IgD-negative memory B cell (primary cell): Measurements from ENCODE around the gene KAT7. TPM values are rescaled to one million over a fixed set of nuclear protein-coding genes. Genes with fewer than 3 reads are reported as not detected.
"Not testable (repeated sequence)": the region's sequence is repeated elsewhere in the genome, so short reads cannot be mapped to it uniquely, and the experiment has no call there.

Source experiments
- H3K27ac Mint-ChIP-seq, 3 donors: one replicate each; pipeline ENCODE4 v1.8.0; 2020 to 2022; ENCODE audit warnings: mild to moderate bottlenecking in 3 of 3, mixed read lengths in 3 of 3, moderate library complexity in 1 of 3
- H3K27me3 Mint-ChIP-seq: one replicate; pipeline ENCODE4 v1.8.0; 2021; ENCODE audit warnings: mixed read lengths
- H3K36me3 Mint-ChIP-seq: one replicate; pipeline ENCODE4 v1.8.0; 2020; ENCODE audit warnings: mild to moderate bottlenecking, mixed read lengths
- H3K4me1 Mint-ChIP-seq, 3 donors: one replicate each; pipeline ENCODE4 v1.8.0; 2020 to 2022; ENCODE audit warnings: mixed read lengths in 3 of 3, mild to moderate bottlenecking in 1 of 3
- H3K4me3 Mint-ChIP-seq, 4 donors: one replicate each; pipeline ENCODE4 v1.8.0; 2020 to 2022; ENCODE audit warnings: mild to moderate bottlenecking in 4 of 4, mixed read lengths in 4 of 4, moderate library complexity in 3 of 4
- H3K9me3 Mint-ChIP-seq, 3 donors: one replicate each; pipeline ENCODE4 v1.8.0; 2020 to 2021; ENCODE audit warnings: mixed read lengths in 3 of 3, mild to moderate bottlenecking in 1 of 3
- polyA plus RNA-seq: library from polyadenylated mRNA; unstranded; fragments of 300-500 nt; fragmentation: Illumina TruSeq; gene quantifications from one replicate; pipeline ENCODE4 v1.2.3, GENCODE V29; 2021

The KAT7 gene
- polyA plus RNA-seq, 1 donor from 2014 or later = 48.6 TPM

- Mint-ChIP-seq H3K4me3 (no peak overlapping the region), H3K9me3 (no peaks in the 10 kb centered on the region), H3K4me1 (peaks cover 0 to 2% (median 0%) of the 10 kb centered on the region in 3 donors), H3K27ac (no peak overlapping the region), H3K27me3 (no peaks in the 10 kb centered on the region), H3K36me3 (no peaks in the 10 kb centered on the region)
Measured at GRCh38 chr17:49814781-49815529, 26.5 kb downstream of the KAT7 start.

GRCh38 chr17:49815761-49816281 lies 27.3 kb downstream of the KAT7 start:
- no peaks in the 10 kb centered on the region for H3K27me3 Mint-ChIP-seq
- H3K4me1 Mint-ChIP-seq = peaks cover 0 to 2% (median 0%) of the 10 kb centered on the region in 3 donors
- H3K9me3 Mint-ChIP-seq = no peaks in the 10 kb centered on the region
- no peak overlapping the region for H3K4me3 Mint-ChIP-seq
- no peaks in the 10 kb centered on the region for H3K36me3 Mint-ChIP-seq
- peak overlapping the region in 1 of 3 donors; percentile 28 for H3K27ac Mint-ChIP-seq

- Mint-ChIP-seq H3K27me3 (no peaks in the 10 kb centered on the region), H3K9me3 (no peaks in the 10 kb centered on the region), H3K4me1 (peaks cover 0 to 4% (median 0%) of the 10 kb centered on the region in 3 donors), H3K4me3 (no peak overlapping the region), H3K36me3 (no peaks in the 10 kb centered on the region), H3K27ac (peak overlapping the region; percentile 47 to 95 (median 63))
Measured at GRCh38 chr17:49817993-49818392, 29.5 kb downstream of the KAT7 start.

DNA sequence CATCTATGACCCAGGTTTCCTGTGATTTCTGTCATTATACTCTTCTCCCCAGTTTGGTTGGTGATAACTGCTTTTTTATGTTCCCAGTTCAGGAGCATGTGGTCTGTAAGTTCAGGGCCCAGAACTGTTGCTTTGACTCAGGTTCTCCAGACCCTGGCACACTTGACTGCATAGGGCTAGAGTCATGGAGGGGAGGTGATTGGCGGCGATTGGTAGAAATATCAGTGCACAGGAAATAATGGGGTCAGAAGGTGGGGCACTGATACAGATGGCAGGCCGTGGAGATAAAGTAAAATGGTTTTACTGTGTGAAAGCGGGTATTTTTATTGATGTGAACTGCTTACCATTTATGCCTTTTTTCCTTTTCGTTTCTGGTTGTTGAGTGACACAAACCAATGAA lies 30.7 kb downstream of the KAT7 start:
- Mint-ChIP-seq H3K27me3 (no peaks in the 10 kb centered on the region), H3K4me3 (no peak overlapping the region), H3K9me3 (no peaks in the 10 kb centered on the region), H3K4me1 (peaks cover 0 to 4% (median 0%) of the 10 kb centered on the region in 3 donors), H3K36me3 (peaks cover 2% of the 10 kb centered on the region), H3K27ac (peak overlapping the region in 1 of 3 donors; percentile 45)

- peak overlapping the region in 1 of 3 donors; percentile 45 for H3K27ac Mint-ChIP-seq
- peaks cover 2% of the 10 kb centered on the region for H3K36me3 Mint-ChIP-seq
- no peaks in the 10 kb centered on the region for H3K27me3 Mint-ChIP-seq
- peaks cover 0 to 4% (median 0%) of the 10 kb centered on the region in 3 donors for H3K4me1 Mint-ChIP-seq
- H3K4me3 Mint-ChIP-seq = no peak overlapping the region
- H3K9me3 Mint-ChIP-seq = no peaks in the 10 kb centered on the region
Measured at GRCh38 chr17:49819651-49820050, 31.2 kb downstream of the KAT7 start.

DNA sequence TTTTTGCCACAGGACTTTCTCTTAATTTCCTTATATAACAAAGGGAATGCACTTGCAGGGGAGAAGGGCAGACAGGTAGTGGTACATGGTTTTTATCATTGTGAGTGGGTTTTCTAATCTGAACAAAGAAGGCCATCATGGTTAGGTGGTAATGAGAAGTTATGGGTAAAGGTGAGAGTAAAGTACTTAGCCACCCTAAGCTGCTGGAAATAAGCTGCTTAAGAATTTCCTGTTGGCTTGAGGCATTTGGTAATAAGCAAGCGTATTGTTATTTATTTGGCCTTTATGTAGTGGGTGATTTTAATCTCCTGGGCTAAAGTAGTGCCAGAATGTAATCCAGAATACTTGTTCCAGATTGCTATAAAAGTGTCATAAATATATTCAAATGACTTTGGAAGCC lies 32.3 kb downstream of the KAT7 start:
- Mint-ChIP-seq H3K36me3 (peaks cover 2% of the 10 kb centered on the region), H3K27ac (no peak overlapping the region), H3K27me3 (no peaks in the 10 kb centered on the region), H3K9me3 (no peaks in the 10 kb centered on the region), H3K4me3 (no peak overlapping the region), H3K4me1 (peaks cover 0 to 4% (median 0%) of the 10 kb centered on the region in 3 donors)

DNA sequence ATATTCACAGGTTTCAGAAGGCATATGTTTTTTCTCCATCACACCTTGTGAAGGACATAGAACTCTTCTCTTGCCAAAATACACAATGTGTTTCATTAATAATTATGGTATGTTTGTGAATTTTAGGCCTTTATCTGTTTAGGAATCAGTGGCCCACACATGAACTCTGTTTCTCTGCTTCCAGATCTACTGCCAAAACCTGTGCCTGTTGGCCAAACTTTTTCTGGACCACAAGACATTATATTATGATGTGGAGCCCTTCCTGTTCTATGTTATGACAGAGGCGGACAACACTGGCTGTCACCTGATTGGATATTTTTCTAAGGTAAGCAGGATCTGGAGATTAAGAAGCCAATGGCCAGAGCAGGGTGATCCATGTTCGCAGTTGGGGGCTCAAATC lies 33.0 kb downstream of the KAT7 start:
- no peaks in the 10 kb centered on the region for H3K27me3 Mint-ChIP-seq
- peaks cover 5% of the 10 kb centered on the region for H3K36me3 Mint-ChIP-seq
- H3K9me3 Mint-ChIP-seq = no peaks in the 10 kb centered on the region
- H3K4me1 Mint-ChIP-seq = peaks cover 0 to 4% (median 0%) of the 10 kb centered on the region in 3 donors
- no peak overlapping the region for H3K4me3 Mint-ChIP-seq
- H3K27ac Mint-ChIP-seq = no peak overlapping the region

DNA sequence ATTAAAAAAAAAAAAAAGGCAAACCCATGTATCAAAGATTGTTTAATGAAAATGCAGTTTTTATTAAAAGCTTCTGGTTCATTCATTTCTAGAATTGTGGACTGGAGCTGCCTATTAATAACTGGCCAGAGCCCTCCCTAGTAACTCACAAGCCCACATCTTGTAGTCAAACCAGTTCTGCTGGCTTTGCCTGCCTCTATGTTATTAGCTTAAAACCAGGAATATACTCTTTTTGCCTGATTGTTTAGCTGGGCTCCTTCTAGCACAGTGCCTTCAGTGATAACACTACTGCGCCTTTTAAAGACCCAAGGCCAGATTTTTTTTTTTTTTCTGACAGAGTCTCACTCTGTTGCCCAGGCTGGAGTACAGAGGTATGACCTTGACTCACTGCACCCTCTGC lies 33.4 kb downstream of the KAT7 start:
- H3K27me3 Mint-ChIP-seq = no peaks in the 10 kb centered on the region
- H3K4me1 Mint-ChIP-seq = peaks cover 0 to 4% (median 0%) of the 10 kb centered on the region in 3 donors
- no peaks in the 10 kb centered on the region for H3K9me3 Mint-ChIP-seq
- H3K36me3 Mint-ChIP-seq = peaks cover 5% of the 10 kb centered on the region
- H3K27ac Mint-ChIP-seq = no peak overlapping the region
- no peak overlapping the region for H3K4me3 Mint-ChIP-seq

DNA sequence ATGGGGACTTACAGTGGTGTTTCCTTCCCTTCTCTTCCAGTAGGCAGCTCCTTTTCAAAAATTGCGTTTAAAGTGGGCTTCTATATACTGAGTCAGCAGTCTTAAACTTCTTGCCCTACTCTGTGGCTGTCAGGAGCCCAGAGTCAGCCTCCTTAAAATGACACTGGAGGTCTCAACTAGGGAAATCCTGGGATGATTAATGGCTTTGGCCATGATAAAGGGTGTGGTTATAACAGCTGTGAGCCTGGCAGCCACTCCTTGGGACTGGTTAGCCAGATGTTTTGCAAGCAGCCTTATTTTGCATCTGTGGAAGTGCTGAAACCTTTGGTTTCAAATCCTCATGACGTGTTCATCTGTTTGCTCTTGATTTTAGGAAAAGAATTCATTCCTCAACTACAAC lies 34.3 kb downstream of the KAT7 start:
- Mint-ChIP-seq H3K9me3 (no peaks in the 10 kb centered on the region), H3K4me3 (no peak overlapping the region), H3K27ac (no peak overlapping the region)

DNA sequence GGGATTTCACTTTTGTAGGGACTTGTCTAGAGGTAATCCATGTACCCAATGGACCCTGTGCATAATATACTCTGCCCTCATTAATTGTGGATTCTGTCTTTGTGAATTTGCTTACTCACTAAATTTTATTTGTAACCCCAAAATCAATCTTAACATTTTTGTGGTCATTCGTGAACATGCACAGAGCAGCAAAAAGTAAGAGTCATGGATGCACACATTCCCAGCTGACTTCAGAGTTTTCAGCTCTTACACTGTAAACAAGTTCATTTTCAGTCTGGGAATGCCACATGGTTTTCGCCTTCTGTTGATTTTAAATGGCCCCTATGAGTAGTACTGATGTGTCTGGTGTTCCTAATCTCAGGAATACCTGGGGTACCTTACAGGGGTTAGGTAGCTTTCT lies 35.1 kb downstream of the KAT7 start:
- peaks cover 5% of the 10 kb centered on the region for H3K36me3 Mint-ChIP-seq
- no peak overlapping the region for H3K27ac Mint-ChIP-seq

More for the DNA sequence above, 34.3 kb downstream of the KAT7 start:
- Mint-ChIP-seq H3K27me3 (no peaks in the 10 kb centered on the region), H3K4me1 (peaks cover 0 to 4% (median 0%) of the 10 kb centered on the region in 3 donors), H3K36me3 (peaks cover 5% of the 10 kb centered on the region)

GRCh38 chr17:49825645-49826044 lies 37.2 kb downstream of the KAT7 start:
- H3K27ac Mint-ChIP-seq = no peak overlapping the region
- H3K9me3 Mint-ChIP-seq = no peaks in the 10 kb centered on the region
- H3K4me3 Mint-ChIP-seq = no peak overlapping the region
- H3K4me1 Mint-ChIP-seq = peaks cover 0 to 2% (median 0%) of the 10 kb centered on the region in 3 donors
- H3K27me3 Mint-ChIP-seq = no peaks in the 10 kb centered on the region
- peaks cover 5% of the 10 kb centered on the region for H3K36me3 Mint-ChIP-seq

More for the DNA sequence above, 35.1 kb downstream of the KAT7 start:
- Mint-ChIP-seq H3K27me3 (no peaks in the 10 kb centered on the region), H3K4me3 (no peak overlapping the region), H3K4me1 (peaks cover 0 to 2% (median 0%) of the 10 kb centered on the region in 3 donors), H3K9me3 (no peaks in the 10 kb centered on the region)

GRCh38 chr17:49828325-49828724 lies 39.8 kb downstream of the KAT7 start:
- H3K4me3 Mint-ChIP-seq, H3K36me3 Mint-ChIP-seq, H3K4me1 Mint-ChIP-seq, H3K27me3 Mint-ChIP-seq, H3K9me3 Mint-ChIP-seq: not testable (repeated sequence)
- H3K27ac Mint-ChIP-seq = peak overlapping the region in 1 of 3 donors; percentile 26

DNA sequence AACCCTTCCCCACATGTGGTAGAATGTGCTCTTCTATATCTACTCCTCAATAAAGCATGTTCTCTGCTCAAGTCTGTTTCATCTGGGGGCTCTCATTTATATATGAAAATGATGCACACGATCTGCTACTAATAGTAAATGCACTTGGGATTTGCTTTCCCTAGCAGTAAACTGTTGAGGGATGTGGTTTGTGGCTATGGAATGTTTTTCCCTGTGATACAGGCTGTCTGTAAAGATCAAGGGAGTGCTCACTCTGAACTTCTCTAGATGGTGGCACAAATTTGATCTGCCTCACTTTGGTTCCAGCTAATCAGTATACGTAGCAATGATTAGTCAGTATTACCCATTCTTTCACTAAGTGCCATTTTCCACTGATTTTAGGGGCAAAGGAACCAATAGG lies 40.5 kb downstream of the KAT7 start:
- no peaks in the 10 kb centered on the region for H3K27me3 Mint-ChIP-seq
- H3K4me1 Mint-ChIP-seq = peaks cover 0 to 4% (median 0%) of the 10 kb centered on the region in 3 donors
- no peak overlapping the region for H3K27ac Mint-ChIP-seq
- no peak overlapping the region for H3K4me3 Mint-ChIP-seq
- H3K36me3 Mint-ChIP-seq = peaks cover 6% of the 10 kb centered on the region
- no peaks in the 10 kb centered on the region for H3K9me3 Mint-ChIP-seq

DNA sequence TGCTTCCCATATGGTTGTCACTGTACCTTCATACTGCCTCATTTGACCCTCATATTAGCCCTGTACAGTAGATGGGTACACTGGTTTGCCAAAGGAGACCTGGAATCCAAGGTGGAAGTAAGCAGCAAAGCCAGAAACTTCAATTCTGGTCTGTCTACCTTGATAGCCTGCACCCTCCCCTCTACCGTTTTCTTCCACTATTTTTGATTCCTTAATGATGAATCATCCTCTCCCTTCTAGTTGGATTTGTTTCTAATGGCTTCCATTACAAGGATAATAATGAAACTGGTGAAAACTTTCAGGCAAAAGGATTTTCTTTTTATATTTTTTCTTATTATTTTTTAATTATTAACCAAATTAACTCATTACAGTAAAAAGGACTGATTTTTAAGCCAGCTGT lies 42.1 kb downstream of the KAT7 start:
- Mint-ChIP-seq H3K4me1 (peaks cover 0 to 7% (median 2%) of the 10 kb centered on the region in 3 donors), H3K4me3 (no peak overlapping the region), H3K27me3 (no peaks in the 10 kb centered on the region), H3K36me3 (peaks cover 6% of the 10 kb centered on the region), H3K9me3 (no peaks in the 10 kb centered on the region), H3K27ac (no peak overlapping the region)

DNA sequence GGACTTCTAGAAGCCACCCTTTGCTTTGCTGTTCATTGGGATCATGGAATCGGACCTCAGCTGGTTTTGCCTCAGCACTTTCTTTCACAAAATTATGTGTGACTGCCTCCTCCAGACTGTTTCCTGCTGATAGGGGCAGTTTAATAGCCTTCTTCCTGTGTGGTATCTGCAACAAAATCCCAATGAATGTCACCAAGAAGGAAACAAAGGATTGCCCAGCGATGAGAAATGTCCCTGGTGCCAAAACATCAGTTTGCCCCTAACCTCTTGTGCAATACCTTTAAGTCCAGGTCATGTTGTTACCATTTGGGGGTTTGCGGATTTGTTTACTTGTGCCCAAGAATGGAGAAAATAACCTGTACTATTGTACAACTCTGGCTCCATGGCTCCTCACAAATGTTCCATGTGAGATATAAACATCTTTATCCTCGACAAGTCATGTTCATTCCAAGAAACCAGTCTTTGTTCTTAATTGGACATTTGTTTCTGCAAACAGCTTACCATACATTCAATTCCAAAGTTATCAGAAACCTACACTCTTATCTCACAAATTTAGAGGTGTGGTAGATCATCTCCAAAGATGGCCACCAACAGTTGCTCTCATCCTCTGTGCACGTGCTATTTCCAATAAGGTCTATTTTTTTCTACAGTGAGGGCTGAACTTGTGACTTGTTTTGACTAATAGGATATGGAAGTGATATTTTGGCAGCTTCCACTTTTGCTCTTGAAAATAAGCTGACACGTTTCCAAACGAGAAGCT lies 44.5 kb downstream of the KAT7 start:
- H3K36me3 Mint-ChIP-seq = peaks cover 5% of the 10 kb centered on the region
- H3K27ac Mint-ChIP-seq = no peak overlapping the region

More for the DNA sequence above, 44.5 kb downstream of the KAT7 start:
- Mint-ChIP-seq H3K4me1 (peaks cover 0 to 9% (median 4%) of the 10 kb centered on the region in 3 donors), H3K27me3 (no peaks in the 10 kb centered on the region), H3K4me3 (no peak overlapping the region), H3K9me3 (no peaks in the 10 kb centered on the region)
